ENCODE results near the gene PNN.
"Not testable (repeated sequence)": the region's sequence is repeated elsewhere in the genome, so short reads cannot be mapped to it uniquely, and the experiment has no call there.

Gene PNN

GRCh38 chr14:39229601-39230110, 54.6 kb downstream of the PNN start:
- no peak for DNase-seq

- DNase-seq, result no peak
Observed at GRCh38 chr14:39230416-39231035, 55.5 kb downstream of the PNN start.

- DNase-seq, result not testable (repeated sequence)
Observed at GRCh38 chr14:39231751-39232553, 56.9 kb downstream of the PNN start.
